ENCODE results near the gene EDNRA.

EDNRA gene

GRCh38 chr4:147532896-147533295 is 52.0 kb downstream of the EDNRA start:
- DNase-seq: no peak
- Histone ChIP-seq H3K27me3 (ENCODE audit: insufficient read depth, low read depth, severe bottlenecking) (no peaks in the 10 kb centered on the region), H3K9me3 (ENCODE audit: severe bottlenecking) (no peaks in the 10 kb centered on the region), H3K27ac (no peak overlapping the region), H3K36me3 (no peaks in the 10 kb centered on the region), H3K4me3 (ENCODE audit: low read depth, low read length) (no peak overlapping the region)
- TF ChIP-seq CTCF (IDR thresholded peaks at IDR 0.05; ENCODE audit: low read depth, low read length): no peak

GRCh38 chr4:147533331-147533730 is 52.4 kb downstream of the EDNRA start:
- no peak overlapping the region for H3K27ac ChIP-seq
- H3K4me3 ChIP-seq (ENCODE audit: low read depth, low read length): no peak overlapping the region
- DNase-seq: no peak
- H3K9me3 ChIP-seq (ENCODE audit: severe bottlenecking): no peaks in the 10 kb centered on the region
- H3K36me3 ChIP-seq: no peaks in the 10 kb centered on the region
- no peaks in the 10 kb centered on the region for H3K27me3 ChIP-seq (ENCODE audit: insufficient read depth, low read depth, severe bottlenecking)
- no peak for TF ChIP-seq CTCF (IDR thresholded peaks at IDR 0.05; ENCODE audit: low read depth, low read length)

- Histone ChIP-seq H3K4me3 (ENCODE audit: low read depth, low read length) (no peak overlapping the region), H3K27ac (no peak overlapping the region), H3K36me3 (no peaks in the 10 kb centered on the region), H3K27me3 (ENCODE audit: insufficient read depth, low read depth, severe bottlenecking) (no peaks in the 10 kb centered on the region), H3K9me3 (ENCODE audit: severe bottlenecking) (no peaks in the 10 kb centered on the region)
- no peak for TF ChIP-seq CTCF (IDR thresholded peaks at IDR 0.05; ENCODE audit: low read depth, low read length)
- no peak for DNase-seq
Measured at GRCh38 chr4:147535124-147535523, 54.2 kb downstream of the EDNRA start.

GRCh38 chr4:147538711-147539110 is 57.8 kb downstream of the EDNRA start:
- no peak overlapping the region for H3K4me3 ChIP-seq (ENCODE audit: low read depth, low read length)
- H3K27ac ChIP-seq: no peak overlapping the region
- no peaks in the 10 kb centered on the region for H3K9me3 ChIP-seq (ENCODE audit: severe bottlenecking)
- no peaks in the 10 kb centered on the region for H3K27me3 ChIP-seq (ENCODE audit: insufficient read depth, low read depth, severe bottlenecking)
- no peak for DNase-seq
- TF ChIP-seq CTCF (IDR thresholded peaks at IDR 0.05; ENCODE audit: low read depth, low read length): no peak
- H3K36me3 ChIP-seq: no peaks in the 10 kb centered on the region

- no peak for DNase-seq
- no peaks in the 10 kb centered on the region for H3K27me3 ChIP-seq (ENCODE audit: insufficient read depth, low read depth, severe bottlenecking)
- no peaks in the 10 kb centered on the region for H3K9me3 ChIP-seq (ENCODE audit: severe bottlenecking)
- H3K27ac ChIP-seq: no peak overlapping the region
- no peak overlapping the region for H3K4me3 ChIP-seq (ENCODE audit: low read depth, low read length)
- H3K36me3 ChIP-seq: no peaks in the 10 kb centered on the region
- TF ChIP-seq CTCF (IDR thresholded peaks at IDR 0.05; ENCODE audit: low read depth, low read length): no peak
Measured at GRCh38 chr4:147539959-147540358, 59.1 kb downstream of the EDNRA start.

GRCh38 chr4:147542229-147542990 is 61.5 kb downstream of the EDNRA start:
- Histone ChIP-seq H3K9me3 (ENCODE audit: severe bottlenecking) (no peaks in the 10 kb centered on the region), H3K4me3 (ENCODE audit: low read depth, low read length) (no peak overlapping the region), H3K27me3 (ENCODE audit: insufficient read depth, low read depth, severe bottlenecking) (no peaks in the 10 kb centered on the region), H3K36me3 (no peaks in the 10 kb centered on the region), H3K27ac (no peak overlapping the region)
- TF ChIP-seq CTCF (IDR thresholded peaks at IDR 0.05; ENCODE audit: low read depth, low read length): no peak
- no peak for DNase-seq

All from WERI-Rb-1 (cell line).